HG03103 (cell line): Measurements from ENCODE around the gene PIK3R2.
"Not testable (repeated sequence)": the region's sequence is repeated elsewhere in the genome, so short reads cannot be mapped to it uniquely, and the experiment has no call there.

Experiments
- ATAC-seq: cut with Tn5 transposase; IDR thresholded peaks from one replicate; pipeline ENCODE4 v1.9.1; 2021; ENCODE audit warnings: low read depth; ENCODE audit not compliant: unreplicated experiment

Gene PIK3R2

DNA sequence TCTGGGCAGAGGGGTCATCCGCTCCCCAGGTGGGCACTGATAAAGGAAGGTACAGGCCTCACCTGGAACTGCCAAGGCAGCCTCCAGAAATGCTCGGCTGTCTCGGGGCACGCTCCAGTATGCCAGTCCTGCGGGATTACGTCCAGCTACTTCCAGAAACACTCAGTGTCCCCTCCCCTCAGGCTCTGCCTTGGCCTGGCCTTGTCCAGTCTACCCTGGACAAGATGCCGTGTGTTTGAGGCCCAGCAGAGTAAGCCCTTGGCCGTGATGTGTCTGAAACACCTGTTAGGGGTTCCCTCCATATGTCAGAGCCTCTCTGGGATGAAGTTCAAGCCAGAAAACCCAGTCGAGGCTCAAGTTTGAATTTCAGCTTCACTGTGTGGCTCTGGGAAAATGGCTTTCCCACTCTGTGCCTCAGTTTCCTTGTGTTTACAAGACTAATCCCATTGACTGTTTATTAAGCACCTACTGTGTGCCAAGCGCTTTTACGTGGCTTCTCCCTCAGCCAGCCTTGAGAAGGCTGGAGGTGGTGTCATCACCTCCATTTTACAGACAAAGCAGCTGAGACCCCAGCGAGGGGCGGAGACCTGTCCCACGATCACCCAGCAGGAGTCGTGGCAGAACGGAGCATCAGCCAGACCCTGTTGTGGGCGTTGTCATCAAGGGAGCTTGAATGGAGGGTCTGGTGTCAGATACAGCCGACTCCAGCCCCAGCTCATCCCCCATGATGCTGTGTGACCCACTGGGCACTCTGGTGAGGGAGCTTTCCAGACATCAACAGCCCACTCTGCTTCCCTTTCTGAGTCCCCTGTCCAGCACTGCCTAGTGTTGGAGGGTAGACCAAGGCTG, 2.0 kb upstream of the PIK3R2 start:
- ATAC-seq, result no peak

DNA sequence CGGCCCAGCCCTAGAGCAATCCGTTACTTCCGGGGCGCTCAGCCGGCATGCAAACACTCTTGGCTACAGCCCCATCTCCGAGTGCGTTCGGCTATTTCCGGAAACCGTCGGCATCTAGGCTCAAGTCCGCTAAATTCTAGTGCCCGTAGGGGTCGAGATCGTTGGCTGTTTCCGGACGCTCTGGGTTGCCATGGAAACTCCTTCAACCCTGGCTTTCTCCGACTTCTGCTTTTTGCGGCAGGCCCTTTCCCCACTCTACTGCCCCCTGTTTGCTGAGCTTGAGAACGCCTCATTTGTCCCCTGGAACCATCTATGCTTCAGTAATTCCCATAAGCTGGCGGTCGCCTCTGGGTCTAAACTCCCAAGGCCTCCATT, 534 bp upstream of the PIK3R2 start:
- ATAC-seq, result peak; percentile 59

DNA sequence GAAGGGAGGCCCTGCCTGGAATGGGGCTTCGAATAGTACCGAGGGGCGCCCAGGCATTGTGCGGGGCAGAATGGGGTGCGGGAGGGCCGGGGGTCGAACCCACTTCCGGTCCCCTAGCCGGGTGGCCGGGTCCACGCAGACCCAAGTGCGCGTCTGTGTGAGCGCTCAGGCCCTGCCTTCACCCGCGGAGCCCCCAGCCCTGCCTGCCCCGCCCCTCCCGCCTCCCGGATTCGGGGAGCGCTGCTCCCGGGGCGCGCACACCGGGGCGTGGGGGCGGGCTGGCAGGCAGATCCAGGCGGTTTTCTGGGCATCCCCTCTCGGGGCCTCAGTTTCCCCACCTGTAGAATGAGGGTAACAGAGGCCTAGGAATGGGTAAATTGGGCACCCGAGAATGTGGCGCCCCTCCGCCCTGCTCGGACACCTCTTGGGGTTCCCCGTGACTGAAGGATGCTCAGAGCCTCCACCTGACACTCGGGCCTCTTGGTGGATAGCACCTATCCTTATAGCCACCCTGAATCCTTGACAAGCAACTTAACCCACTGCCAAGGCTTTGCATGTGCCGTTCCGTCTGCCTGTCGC, 682 bp downstream of the PIK3R2 start:
- ATAC-seq, result no peak

DNA sequence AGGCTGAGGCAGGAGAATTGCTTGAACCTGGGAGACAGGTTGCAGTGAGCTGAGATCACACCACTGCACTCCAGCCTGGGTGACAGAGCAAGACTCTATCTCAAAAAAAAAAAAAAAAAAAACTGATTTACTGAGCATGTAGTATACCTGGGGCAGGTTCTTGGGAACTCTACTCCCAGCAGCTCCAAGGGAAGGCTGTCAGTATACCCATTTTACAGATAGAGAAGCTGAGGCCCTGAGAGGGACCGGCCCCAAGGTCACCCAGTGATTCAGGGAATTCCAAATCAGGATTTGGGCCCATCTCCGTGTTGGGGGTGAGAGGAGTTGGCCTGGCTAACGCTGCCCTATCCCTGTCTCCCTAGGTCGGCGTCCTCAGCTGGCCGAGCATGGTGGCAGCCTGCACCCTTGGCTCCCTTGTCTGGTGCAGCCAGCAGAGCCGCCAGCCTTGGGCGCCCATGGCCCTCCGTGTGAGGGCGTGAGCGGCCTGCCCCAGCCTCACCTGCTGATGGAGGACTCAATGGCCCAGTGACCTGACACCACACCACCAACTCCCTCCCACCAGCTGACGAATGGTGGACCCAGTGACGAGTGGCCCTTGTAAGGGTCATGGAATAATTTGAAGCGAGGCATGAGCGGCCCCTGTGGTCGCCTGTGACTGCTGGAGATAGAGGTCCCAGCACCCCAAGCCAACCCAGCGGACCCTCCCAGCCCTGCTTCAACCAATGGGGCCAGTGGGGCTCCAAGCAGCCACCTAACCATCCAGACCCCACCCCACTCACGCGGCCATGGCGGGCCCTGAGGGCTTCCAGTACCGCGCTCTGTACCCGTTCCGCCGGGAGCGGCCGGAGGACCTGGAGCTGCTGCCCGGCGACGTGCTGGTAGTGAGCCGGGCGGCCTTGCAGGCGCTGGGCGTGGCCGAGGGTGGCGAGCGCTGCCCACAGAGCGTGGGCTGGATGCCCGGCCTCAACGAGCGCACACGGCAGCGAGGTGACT, 2.4 kb downstream of the PIK3R2 start:
- no peak for ATAC-seq

DNA sequence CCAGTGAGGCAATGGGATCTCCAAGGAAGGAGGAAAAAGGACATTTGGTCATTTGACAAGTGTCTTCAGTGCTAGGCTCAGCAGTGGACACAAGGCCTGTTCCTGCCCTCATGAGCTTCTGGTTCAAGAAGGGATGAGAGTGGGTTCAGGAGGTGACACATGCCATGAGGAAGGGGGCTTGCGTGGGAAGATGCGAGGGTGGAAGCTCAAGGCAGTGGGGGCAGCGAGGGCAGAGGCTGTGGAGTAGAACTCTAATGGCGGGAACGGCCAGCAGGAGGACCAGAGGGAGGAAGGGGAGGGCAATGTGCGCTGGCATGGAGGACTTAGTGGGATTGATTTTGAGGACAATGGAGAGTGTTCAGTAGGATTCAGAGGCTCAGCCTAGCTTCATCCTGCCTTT, 3.3 kb downstream of the PIK3R2 start:
- no peak for ATAC-seq

DNA sequence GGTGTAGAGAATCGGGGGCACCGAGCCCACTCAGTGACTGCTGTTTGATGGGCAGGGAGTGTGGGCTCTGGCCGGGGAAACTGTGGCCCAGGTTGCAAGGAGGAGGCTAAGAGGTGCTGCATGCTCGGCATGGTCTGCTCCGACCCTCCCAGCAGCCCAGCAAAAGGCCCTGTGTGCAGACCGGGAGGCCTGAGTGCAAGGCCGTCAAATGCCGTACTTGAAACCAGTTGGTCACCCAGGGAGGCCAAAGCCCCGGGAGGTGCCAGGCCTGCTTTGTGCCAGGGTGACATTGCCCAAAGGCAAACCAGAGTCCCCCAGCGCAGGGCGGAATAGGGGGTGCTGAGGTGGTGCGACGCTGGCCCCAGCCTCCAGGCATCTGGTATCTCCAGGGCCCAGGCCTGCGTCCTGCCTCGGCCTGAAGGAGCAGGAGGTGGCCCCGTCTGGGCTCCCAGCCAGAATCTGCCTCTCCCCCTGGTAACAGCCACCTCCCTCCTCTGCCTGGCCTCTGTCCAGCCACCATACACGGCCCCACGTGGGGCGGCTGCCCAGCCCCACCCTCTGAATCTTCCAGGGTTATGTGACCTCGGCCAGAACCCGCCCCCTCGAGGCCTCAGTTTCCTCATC, 4.0 kb downstream of the PIK3R2 start:
- ATAC-seq, result no peak

DNA sequence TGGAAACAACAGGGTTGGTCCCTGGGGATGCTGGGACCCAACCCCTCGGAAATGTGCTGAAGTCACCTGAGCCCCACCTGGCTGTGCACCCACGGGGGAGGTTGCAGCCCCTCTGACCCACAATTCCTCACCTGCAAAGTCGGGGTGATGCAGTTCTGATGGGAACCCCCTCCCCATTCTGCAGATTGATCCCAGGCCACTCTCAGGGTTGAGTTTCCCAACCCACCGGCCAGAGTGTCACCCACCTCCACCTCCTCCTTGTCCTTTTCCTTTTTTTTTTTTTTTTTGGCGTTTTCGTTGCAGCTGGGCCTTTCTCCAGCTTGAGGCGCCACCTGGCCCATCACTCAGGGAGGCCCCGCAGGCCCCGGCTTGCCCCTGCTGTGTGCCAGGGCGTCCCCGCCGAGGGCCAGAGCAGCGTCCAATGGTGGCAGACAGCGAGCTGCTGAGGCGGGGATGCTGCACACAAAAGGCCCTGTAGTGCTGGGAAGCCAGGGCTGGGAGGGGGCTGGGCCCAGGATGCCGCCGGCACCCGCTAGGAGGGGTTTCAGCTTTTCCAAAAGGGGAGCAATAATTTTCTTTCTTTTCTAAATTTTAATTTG, 4.6 kb downstream of the PIK3R2 start:
- ATAC-seq, result no peak

DNA sequence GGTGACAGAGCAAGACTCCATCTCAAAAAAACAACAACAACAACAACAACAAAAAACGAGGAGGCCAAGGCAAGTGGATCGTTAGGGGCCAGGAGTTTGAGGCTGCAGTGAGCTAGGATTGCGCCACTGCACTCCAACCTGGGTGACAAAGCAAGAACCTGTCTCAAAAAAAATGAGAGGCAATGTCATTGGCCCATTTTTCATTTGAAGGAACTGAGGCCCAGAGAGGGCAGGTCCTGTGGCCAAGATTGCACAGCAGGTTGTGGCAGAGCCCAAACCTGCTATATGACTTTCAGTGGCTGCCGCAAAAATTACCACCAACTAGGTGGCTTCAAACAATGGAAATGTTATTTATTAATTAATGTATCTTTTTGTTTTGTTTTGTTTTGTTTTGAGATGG, 5.5 kb downstream of the PIK3R2 start:
- ATAC-seq, result no peak

DNA sequence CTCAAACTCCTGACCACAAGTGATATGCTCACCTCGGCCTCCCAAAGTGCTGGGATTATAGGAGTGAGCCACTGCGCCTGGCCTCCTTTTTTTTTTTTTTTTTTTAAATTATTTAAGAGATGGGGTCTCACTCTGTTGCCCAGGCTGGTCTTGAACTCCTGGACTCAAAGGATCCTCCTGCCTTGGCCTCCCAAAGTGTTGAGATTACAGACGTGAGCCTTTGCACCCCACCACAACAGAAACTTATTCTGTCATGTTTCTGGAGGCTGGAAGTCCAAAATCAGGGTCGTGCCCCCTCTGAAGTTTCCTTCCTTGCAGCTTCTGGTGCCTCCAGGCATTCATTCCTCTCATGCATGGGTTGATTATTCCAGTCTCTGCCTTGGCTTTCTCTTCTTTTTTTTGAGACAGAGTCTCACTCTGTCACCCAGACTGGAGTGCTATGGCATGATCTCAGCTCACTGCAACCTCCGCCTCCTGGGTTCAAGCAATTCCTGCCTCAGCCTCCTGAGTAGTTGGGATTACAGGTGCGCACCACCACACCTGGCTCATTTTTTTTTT, 6.2 kb downstream of the PIK3R2 start:
- ATAC-seq, result not testable (repeated sequence)

DNA sequence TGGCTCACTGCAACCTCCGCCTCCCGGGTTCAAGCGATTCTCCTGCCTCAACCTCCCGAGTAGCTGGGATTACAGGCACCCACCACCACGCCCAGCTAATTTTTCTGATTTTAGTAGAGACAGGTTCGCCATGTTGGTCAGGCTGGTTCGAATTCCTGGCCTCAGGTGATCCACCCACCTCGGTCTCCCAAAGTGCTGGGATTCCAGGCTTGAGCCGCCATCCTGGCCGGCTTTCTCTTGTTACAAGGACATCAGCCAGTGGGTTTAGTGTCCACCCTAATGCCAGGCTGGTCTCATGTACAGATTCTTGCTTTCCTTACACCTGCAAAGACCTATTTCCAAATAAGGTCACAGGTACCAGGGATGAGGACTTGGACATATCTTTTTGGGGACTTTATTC, 6.8 kb downstream of the PIK3R2 start:
- ATAC-seq, result no peak

DNA sequence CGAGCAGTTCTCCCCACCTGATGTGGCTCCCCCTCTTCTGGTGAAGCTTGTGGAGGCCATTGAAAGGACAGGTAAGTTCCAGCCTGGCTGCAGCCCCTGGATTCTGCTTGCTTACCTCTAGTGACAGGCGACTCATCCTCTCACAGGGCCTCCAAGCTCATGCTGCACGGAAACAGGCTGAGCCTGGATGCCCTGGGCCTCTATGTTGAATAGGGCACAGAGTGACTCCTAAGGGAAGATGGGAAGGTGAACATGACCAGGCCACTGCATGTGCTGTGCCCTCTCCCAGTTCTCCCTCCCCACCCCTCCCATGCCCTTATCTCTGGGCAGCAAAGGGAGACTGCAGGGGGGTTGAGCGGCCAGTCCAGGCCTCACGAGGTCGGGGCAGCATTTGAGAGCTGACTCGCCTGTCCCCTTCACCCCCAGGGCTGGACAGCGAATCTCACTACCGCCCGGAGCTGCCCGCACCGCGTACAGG, 7.6 kb downstream of the PIK3R2 start:
- ATAC-seq, result no peak

DNA sequence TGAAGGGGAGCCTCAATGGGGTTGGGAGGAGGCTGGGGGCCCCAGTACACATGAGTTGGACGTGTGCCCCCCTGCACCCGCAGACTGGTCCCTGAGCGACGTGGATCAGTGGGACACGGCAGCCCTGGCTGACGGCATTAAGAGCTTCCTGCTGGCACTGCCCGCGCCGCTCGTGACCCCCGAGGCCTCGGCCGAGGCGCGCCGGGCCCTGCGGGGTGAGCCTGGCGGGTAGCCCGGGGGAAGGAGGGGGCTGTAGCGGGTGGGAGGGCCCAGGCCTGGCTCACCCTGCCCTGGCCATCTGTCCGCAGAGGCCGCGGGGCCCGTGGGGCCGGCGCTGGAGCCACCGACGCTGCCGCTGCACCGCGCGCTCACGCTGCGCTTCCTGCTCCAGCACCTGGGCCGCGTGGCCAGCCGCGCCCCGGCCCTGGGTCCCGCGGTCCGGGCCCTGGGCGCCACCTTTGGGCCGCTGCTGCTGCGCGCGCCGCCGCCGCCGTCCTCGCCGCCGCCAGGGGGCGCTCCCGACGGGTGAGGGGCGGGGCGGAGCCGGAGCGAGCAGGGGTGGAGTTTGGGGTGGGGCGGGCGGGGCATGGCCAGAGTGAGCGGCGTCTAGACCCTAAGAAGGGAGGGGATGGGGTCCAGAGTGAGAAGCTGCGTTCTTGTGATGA, 8.1 kb downstream of the PIK3R2 start:
- ATAC-seq, result peak; percentile 44

DNA sequence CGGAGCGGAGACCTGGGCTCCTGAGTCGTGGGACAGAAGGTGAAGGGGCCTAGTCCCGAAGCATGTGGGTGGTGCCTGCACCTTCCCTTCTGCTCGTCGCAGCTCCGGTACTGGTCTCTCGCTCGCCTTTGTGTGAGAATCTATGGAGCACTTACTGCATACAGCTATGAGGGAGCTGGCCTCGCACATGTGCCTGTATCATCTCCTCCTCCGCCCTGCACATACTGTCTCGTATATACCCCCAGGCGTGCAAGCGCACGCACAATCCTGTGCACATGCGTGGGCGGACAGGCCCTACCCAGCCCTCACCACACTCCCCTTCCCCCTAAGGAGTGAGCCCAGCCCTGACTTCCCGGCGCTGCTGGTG, 8.7 kb downstream of the PIK3R2 start:
- no peak for ATAC-seq

DNA sequence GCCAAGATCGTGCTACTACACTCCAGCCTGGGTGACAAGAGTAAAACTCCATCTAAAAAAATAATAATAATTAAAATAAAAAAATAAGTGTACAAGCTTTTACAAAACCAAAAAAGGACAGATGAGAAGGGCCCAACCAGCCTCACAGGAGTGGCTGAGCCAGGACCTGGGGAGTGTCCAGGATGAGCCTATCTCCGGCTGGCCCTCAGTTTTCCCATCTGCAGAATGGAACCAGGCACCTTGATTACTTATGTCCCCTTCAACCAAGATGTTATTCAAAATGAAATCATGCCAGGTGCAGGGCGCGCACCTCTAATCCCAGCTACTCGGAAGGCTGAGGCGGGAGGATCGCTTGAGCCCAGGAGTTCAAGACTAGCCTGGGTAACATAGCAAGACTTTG, 11.1 kb downstream of the PIK3R2 start:
- ATAC-seq, result no peak

DNA sequence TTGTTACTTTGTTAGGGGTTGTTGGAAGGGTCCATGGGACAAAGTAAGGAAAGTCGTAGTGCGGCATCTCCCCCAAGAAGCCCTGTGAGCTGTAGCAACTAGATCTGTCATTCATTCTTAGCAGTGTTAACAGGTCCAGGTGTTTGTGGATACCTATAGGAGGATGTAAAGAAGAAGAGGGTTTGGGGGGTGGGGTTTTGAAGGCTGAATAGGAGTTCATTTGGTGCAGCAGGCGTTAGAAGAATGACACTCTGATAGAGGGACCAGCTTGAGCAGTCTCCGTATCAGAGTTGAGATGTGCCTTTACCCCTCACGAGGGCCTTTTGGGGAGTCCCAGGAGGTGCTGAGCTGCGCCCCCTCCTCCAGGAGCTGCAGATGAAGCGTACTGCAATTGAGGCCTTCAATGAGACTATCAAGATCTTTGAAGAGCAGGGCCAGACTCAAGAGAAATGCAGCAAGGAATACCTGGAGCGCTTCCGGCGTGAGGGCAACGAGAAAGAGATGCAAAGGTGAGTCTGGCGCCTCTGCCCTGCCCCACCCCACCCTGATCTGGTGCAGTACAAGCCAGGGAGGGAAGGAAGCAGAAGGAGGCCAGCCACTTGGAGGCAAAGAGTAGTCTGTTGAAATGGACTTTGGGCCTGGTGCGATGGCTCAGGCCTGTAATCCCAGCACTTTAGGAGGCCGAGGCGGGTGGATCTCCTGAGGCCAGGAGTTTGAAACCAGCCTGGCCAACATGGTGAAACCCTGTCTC, 13.0 kb downstream of the PIK3R2 start:
- no peak for ATAC-seq

DNA sequence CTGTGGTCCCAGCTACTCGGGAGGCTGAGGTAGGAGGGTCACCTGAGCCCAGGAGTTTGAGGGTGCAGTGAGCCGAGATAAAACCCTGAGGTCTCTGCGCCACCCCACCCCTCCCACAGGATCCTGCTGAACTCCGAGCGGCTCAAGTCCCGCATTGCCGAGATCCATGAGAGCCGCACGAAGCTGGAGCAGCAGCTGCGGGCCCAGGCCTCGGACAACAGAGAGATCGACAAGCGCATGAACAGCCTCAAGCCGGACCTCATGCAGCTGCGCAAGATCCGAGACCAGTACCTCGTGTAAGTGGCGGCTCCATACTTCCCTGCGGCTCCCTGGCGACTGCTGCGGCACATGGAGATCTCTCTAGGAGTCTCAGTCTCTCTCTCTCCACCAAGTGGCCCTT, 14.0 kb downstream of the PIK3R2 start:
- no peak for ATAC-seq

DNA sequence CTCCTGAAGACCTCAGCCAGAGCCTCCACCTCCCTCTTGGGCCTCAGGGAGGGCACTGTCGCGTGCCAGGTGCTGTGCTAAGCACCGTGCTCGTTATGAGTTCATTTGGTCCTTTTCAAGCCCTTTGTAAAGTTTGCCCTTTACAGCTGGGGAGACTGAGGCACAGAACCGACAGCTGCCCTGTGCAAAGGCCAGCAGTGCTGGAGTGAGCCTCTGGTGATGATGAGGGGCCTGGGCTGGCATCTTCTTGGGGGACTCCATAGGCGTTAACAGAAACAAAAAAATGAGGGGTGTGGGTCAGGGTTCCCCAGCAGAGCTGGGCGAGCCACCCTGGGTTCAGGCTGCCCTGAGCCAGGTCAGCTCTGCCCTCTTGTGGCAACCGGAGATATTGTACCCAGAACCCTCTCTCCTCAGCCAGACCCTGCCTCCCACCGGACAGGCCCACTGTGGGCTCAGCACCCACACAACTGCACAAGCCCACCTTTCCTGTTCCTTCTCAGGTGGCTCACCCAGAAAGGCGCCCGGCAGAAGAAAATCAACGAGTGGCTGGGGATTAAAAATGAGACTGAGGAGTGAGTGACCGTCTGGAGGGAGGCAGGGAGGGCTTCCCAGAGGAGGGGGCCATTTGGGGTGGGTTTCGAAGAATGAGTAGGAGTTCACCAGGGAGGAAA, 15.1 kb downstream of the PIK3R2 start:
- no peak for ATAC-seq

DNA sequence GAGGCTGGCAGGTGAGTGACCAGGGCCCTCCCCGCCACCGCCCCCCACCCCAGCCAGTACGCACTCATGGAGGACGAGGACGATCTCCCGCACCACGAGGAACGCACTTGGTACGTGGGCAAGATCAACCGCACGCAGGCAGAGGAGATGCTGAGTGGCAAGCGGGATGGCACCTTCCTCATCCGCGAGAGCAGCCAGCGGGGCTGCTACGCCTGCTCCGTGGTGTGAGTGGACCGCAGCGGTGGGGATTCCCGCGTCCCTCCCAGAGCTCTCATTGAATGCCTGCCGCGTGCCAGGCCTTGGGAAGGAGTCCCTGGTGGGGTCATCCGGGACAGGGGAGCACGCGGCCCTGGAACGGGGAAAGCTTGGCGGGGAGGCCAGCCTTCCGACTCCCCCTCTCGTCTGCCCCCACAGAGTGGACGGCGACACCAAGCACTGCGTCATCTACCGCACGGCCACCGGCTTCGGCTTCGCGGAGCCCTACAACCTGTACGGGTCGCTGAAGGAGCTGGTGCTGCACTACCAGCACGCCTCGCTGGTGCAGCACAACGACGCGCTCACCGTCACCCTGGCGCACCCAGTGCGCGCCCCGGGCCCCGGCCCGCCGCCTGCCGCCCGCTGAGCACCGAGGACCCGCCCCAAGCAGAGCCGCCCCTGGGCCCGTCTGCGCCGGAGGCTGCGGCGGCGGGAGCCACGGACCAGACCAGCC, 15.9 kb downstream of the PIK3R2 start:
- ATAC-seq, result no peak
